HCT116 (cell line): ENCODE results near the gene FGF8. TPM values are rescaled to one million over a fixed set of nuclear protein-coding genes. Genes with fewer than 3 reads are reported as not detected.

ENCODE experiments used
- CEBPB ChIP-seq: IDR thresholded peaks from 2 replicates; pipeline ENCODE4 v1.6.1; 2012; ENCODE audit warnings: low read depth
- EGR1 ChIP-seq: IDR thresholded peaks from 2 replicates; pipeline ENCODE4 v1.6.1; 2012; ENCODE audit warnings: low read depth
- JUND ChIP-seq: IDR thresholded peaks from 2 replicates; pipeline ENCODE4 v1.6.1; 2012
- SP1 ChIP-seq: IDR thresholded peaks from 2 replicates; pipeline ENCODE4 v1.6.1; 2012; ENCODE audit warnings: low read depth
- SRF ChIP-seq: IDR thresholded peaks from 2 replicates; pipeline ENCODE4 v1.6.1; 2012; ENCODE audit warnings: low read depth
- TCF7L2 ChIP-seq: IDR thresholded peaks from 2 replicates; pipeline ENCODE4 v1.7.0; 2011; ENCODE audit warnings: borderline replicate concordance, inconsistent platforms; ENCODE audit not compliant: insufficient read depth, insufficient read length; ENCODE audit errors: extremely low read depth
- ZNF274 ChIP-seq: fragments of 200-500 bp; sonication (Bioruptor generic); IDR thresholded peaks from 2 replicates; pipeline ENCODE4 v1.6.1; 2014; ENCODE audit warnings: mild to moderate bottlenecking, low read depth, low read length, inconsistent platforms
- total RNA-seq: library from RNA; stranded (reverse); gene quantifications from one replicate; pipeline ENCODE4 v1.2.1, GENCODE V29; 2021; ENCODE audit not compliant: unreplicated experiment
- TF ChIP-seq, protein P1 (sequence below): IDR thresholded peaks from 2 replicates; pipeline ENCODE4 v1.6.1; 2012; ENCODE audit warnings: low read depth
- TF ChIP-seq, protein P2 (sequence below): IDR thresholded peaks from 2 replicates; pipeline ENCODE4 v1.6.1; 2012
- TF ChIP-seq, protein P3 (sequence below): IDR thresholded peaks from 2 replicates; pipeline ENCODE4 v1.6.1; 2012

Gene FGF8
- total RNA-seq, 1 experiment from 2014 or later = 2.7 TPM

DNA sequence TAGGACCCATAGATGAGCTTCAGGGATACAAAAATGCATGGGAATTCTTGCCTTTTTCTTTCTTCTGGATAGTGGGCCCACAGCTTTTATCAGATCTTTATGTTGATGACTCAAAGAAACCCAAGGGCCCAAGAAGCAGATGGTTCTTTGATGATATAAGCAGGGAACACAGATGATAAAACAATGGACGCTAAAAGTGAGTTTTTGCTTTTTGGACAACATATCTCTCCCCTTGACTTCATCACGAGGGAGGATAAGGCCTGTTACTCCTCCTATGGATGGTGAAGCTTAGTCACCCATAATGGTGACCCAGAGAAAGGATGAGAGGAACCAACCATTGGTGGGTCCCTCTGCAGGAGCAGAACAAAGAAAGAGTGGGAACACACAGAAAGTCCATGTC lies 48.8 kb upstream of the FGF8 start (continued):
- TF ChIP-seq CEBPB = no peak
- no peak for TF ChIP-seq EGR1
- no peak for TF ChIP-seq ZNF274
- TF ChIP-seq, protein P1, sequence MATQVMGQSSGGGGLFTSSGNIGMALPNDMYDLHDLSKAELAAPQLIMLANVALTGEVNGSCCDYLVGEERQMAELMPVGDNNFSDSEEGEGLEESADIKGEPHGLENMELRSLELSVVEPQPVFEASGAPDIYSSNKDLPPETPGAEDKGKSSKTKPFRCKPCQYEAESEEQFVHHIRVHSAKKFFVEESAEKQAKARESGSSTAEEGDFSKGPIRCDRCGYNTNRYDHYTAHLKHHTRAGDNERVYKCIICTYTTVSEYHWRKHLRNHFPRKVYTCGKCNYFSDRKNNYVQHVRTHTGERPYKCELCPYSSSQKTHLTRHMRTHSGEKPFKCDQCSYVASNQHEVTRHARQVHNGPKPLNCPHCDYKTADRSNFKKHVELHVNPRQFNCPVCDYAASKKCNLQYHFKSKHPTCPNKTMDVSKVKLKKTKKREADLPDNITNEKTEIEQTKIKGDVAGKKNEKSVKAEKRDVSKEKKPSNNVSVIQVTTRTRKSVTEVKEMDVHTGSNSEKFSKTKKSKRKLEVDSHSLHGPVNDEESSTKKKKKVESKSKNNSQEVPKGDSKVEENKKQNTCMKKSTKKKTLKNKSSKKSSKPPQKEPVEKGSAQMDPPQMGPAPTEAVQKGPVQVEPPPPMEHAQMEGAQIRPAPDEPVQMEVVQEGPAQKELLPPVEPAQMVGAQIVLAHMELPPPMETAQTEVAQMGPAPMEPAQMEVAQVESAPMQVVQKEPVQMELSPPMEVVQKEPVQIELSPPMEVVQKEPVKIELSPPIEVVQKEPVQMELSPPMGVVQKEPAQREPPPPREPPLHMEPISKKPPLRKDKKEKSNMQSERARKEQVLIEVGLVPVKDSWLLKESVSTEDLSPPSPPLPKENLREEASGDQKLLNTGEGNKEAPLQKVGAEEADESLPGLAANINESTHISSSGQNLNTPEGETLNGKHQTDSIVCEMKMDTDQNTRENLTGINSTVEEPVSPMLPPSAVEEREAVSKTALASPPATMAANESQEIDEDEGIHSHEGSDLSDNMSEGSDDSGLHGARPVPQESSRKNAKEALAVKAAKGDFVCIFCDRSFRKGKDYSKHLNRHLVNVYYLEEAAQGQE = no peak
- no peak for TF ChIP-seq SP1
- no peak for TF ChIP-seq JUND
- TF ChIP-seq, protein P2, sequence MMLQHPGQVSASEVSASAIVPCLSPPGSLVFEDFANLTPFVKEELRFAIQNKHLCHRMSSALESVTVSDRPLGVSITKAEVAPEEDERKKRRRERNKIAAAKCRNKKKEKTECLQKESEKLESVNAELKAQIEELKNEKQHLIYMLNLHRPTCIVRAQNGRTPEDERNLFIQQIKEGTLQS = no peak
- TF ChIP-seq, protein P3, sequence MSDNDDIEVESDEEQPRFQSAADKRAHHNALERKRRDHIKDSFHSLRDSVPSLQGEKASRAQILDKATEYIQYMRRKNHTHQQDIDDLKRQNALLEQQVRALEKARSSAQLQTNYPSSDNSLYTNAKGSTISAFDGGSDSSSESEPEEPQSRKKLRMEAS = no peak
- TF ChIP-seq SRF = no peak
- TF ChIP-seq TCF7L2 = no peak
